ENCODE data around the gene BRCA2.
A peak's percentile ranks its signal among the peaks of the same experiment; 100 is the strongest.

The BRCA2 gene

DNA sequence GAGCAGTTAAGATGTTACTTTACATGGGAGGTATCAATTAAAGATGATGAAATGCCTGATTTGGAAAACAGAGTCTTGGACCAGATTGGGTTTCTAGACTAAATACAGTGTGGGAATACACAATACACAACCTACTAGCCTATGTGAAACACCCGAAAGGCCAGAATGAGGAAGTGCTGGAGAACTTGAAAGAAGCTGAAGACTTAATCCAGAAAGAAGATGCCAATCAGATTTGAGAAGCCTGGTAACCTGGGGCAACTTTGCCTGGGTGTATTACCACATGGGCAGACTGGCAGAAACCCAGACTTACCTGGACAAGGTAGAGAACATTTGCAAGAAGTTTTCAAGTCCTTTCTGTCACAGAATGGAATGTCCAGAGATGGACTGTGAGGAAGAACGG is 69.4 kb downstream of the BRCA2 start:
- no peak for DNase-seq (ENCODE audit: low read depth)

DNA sequence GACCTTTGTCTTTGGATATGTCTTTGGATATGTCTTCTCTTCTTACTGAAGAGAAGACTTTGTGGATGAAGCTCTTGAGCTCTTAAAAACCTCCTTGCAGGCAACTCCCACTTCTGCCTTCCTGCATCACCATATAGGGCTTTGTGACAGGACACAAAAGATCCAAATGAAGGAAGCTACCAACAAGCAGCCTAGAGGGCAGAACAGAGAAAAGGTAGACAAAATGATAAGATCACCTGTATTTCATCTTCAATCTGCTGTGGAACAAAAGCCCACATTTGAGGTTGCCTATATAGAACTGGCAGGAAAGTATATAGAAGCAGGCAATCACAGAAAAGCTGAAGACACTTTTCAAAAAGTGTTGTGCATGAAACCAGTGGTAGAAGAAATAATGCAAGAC is 70.1 kb downstream of the BRCA2 start:
- no peak for DNase-seq (ENCODE audit: low read depth)

GRCh38 chr13:32390048-32390447 is 74.7 kb downstream of the BRCA2 start:
- DNase-seq (ENCODE audit: low read depth) = no peak

DNA sequence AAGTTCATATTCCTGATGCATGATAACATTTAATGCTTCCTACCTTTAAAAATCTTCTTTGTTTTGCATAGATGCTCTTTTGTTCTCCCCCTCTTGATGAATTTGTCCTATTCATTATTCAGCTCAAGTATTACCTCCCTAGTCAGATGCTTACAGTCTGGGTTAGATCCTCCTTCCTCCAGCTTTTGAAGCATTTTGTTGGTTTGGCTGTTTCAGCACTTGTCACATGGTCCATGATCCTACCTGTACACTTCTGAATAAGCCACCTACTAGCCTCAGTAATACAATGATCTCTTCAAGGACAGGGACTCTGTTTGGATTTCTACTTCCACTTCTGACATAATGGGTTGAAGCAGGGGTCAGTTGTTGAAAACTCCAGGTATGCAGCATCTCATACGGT is 75.2 kb downstream of the BRCA2 start:
- DNase-seq (ENCODE audit: low read depth) = no peak

GRCh38 chr13:32391101-32391619 is 75.9 kb downstream of the BRCA2 start:
- DNase-seq (ENCODE audit: low read depth) = no peak

DNA sequence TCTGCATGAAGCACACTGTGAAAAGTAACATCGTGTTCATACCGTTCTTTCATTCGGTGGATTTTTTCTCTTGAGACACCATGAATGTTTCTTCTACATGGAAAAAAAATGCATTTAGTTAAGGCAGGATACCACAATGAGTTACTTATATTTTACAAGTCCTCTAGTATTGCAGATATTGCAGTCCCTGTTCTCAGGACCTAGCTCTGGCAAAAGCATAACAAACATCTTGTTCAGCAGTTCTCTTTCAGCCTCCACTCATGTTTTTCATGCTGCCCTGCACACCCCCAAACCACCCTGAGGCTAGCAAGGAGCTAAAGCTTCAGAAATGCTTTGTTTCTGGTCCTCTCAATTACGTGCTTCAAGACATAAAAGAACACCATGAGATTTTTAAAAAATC is 87.8 kb downstream of the BRCA2 start:
- DNase-seq (ENCODE audit: low read depth) = no peak

GRCh38 chr13:32407854-32408253 is 92.5 kb downstream of the BRCA2 start:
- no peak for DNase-seq (ENCODE audit: low read depth)

DNA sequence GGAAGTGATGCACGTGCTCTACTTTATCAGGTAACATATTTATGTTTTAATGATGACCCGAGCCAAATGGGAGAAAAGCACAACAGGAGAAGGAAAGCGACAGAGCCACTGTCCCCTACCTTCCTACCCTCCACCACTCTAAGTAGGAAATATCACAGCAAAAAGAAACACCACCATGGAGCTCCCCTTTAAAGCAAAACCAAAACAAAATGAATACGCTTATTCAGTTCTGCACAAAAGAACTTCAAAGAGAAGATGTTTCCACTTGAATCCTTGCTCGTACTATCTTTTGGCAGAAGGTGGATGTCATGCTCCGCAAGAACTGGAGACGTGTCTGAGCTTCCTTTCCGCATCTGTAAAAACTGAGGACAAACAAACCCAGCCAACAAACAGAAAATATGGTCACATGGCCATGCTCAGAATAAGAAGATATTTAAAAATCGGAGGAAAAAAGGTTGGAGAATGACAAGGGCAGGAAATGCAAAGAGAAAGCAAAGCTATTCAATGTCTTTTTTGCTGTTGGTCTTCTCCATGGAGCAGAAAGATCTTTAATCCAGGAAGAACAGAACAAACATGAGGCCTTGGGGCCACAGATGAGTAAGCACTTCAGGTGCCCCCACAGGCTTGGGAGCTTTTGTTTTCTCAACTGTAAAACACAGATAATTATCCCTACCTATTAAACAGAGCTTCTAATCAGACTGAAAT is 93.1 kb downstream of the BRCA2 start:
- DNase-seq (ENCODE audit: low read depth) = no peak

DNA sequence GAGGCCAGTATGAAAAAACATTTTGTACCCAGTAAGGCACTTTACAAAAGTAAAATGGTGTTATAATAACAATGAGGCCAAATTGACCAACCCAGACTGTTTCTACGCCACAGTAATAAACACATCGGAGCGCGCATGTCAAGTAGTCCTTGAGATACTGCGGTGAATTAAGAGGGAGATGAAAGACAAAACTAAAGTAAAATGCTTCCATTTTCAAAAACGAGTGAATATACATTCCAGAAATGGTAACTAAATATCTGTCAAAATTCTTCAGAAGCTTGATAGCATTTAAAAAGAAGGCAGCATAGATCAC is 93.6 kb downstream of the BRCA2 start:
- DNase-seq (ENCODE audit: low read depth) = no peak

GRCh38 chr13:32409561-32410421 is 94.5 kb downstream of the BRCA2 start:
- no peak for DNase-seq (ENCODE audit: low read depth)

GRCh38 chr13:32413284-32413683 is 98.0 kb downstream of the BRCA2 start:
- DNase-seq (ENCODE audit: low read depth) = no peak

- DNase-seq (ENCODE audit: low read depth) = no peak
Measured at GRCh38 chr13:32414580-32414979, 99.3 kb downstream of the BRCA2 start.

DNA sequence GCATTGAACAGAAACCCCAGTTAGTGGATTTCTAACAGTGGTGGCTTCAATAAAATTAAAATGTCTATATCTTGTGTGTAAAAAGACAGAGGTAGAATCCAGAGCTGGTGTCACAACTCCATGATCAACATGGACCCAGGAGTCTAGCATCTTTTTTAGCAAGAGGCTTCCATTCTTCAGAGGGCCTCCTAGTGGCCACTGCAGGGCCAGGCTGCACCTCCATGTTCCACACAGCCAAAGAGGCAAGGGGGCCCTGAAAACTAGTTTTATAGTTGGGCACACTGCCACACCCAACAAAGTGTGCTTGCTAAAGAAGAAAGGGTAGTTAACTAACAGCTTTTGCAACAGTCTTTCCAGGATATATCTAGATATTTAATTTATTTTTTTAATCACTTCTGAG is 99.7 kb downstream of the BRCA2 start:
- DNase-seq (ENCODE audit: low read depth) = no peak

- no peak for DNase-seq (ENCODE audit: low read depth)
Measured at GRCh38 chr13:32417995-32418394, 102.7 kb downstream of the BRCA2 start.

GRCh38 chr13:32419862-32420261 is 104.6 kb downstream of the BRCA2 start:
- DNase-seq (ENCODE audit: low read depth) = no peak

DNA sequence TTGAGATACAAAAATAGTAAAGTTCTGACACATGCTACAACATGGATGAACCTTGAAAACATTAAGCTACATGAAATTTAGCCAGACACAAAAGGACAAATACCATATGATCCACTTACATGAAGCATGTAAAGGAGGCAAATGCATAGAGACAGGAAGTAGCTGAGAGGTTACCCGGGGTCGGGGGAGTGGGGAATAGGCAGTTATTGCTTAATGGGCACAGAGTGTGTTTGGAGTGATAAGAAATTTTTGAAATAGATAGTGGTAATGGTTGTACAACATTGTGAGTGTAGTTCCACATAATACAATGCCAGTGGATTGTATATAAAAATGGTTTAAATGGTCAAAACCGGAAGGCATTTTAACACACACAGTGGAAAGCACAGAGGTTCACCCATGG is 108.3 kb downstream of the BRCA2 start:
- DNase-seq (ENCODE audit: low read depth) = peak; percentile 56

- DNase-seq (ENCODE audit: low read depth) = no peak
Measured at GRCh38 chr13:32425158-32425557, 109.8 kb downstream of the BRCA2 start.

DNA sequence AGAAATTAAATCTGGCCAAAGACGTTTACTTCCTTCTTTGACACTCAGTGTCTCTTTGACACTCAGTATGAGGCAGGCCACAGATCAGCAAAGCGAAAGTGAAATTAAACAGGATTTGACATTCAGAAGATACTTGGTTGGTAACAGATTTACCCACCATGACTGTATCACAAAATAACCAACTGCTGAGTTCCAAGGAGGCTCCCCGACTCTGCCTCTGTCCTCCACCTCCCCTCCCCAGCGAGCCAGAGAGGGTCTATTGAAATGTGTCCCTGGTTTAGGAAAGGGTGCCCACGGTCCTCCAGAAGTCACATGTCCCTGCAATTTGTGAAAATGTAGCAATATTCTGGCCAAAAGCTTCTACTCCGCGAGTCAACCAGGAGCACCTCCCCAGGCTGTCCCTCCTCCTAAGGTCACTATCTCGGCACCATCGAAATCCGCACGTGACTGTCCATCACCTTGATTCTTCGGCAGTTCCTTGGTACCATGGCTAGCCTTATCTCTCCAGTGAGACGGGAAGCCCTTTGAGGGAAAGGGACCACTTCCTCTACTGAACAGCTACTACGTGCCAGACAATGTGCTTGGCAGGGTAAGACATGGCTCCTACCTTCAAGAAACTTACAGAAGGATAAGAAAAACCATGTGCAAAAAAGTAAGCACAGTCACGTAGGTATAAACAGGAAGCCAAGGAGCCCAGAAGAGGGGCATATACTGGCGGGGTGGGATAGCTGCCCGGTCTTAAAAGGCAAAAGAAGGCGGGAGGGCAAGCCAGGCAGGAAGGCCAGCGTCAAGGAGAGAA is 111.1 kb downstream of the BRCA2 start:
- no peak for DNase-seq (ENCODE audit: low read depth)

DNA sequence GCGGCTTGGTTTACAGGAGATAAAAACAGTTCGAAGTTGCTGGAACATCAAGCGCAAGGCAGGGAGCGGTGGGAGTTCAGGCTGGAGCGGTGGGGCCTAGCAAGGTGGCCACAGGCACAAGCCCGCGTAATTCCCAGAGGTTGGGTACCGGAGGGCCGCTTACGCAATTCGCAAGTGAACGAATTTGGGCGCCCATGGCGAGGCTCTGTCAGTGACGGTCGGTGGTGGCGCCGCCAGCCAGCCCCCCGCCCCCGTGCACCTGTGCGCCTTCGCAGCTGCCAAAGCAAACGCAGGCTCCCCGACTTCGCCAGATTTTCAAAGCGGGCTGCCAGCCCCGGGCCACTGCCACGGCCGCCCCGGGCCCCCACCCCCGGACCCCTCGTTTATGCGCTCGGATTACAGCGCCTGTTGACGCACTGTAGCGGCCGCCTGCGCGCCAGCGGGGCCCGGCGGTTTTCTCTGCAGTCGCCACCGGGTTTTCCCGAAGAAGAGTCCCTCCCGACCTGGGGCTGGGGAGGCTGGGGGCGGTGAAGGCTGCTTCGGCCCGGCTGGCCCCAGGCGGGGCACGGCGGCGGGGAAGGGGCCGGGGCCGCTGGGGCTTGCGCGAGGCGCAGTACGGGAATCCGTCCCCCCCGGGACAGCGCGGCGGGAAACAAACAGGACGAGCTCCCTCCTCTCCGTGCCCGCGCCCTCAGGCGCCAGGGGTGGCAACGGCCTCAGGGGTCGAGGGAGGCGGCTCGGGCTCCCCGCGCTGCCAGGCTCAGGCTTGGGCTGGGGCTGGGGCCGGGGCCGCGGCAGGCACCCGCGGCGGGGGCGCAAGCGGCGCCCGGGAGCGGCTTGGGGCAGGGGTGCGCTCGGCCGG is 111.9 kb downstream of the BRCA2 start:
- no peak for DNase-seq (ENCODE audit: low read depth)

- peak; percentile 75 for DNase-seq (ENCODE audit: low read depth)
Measured at GRCh38 chr13:32427852-32428580, 112.7 kb downstream of the BRCA2 start, which contains the start of gene N4BP2L1. Gene N4BP2L1, minus strand, starts transcription at chr13:32428130. Its CDS starts 48 bp downstream, at chr13:32428082.

Data from CMK (cell line).